HuH-7 (cell line): ENCODE measurements around the gene ZNF598.
"Not testable (repeated sequence)": the region's sequence is repeated elsewhere in the genome, so short reads cannot be mapped to it uniquely, and the experiment has no call there.

Experiments
- DNase-seq: peaks from one replicate; pipeline ENCODE4 v3.0.0; 2011; ENCODE audit warnings: low spot score

ZNF598 gene

DNA sequence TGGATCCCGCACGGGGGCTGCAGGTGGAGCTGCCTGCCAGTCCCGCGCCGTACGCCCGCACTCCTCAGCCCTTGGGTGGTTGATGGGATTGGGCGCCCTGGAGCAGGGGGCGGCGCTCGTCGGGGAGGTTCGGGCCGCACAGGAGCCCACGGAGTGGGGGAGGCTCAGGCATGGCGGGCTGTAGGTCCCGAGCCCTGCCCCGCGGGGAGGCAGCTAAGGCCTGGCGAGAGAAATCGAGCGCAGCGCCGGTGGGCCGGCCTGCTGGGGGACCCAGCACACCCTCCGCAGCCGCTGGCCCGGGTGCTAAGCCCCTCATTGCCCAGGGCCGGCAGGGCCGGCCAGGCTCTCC, 51.5 kb downstream of the ZNF598 start:
- DNase-seq: not testable (repeated sequence)

DNA sequence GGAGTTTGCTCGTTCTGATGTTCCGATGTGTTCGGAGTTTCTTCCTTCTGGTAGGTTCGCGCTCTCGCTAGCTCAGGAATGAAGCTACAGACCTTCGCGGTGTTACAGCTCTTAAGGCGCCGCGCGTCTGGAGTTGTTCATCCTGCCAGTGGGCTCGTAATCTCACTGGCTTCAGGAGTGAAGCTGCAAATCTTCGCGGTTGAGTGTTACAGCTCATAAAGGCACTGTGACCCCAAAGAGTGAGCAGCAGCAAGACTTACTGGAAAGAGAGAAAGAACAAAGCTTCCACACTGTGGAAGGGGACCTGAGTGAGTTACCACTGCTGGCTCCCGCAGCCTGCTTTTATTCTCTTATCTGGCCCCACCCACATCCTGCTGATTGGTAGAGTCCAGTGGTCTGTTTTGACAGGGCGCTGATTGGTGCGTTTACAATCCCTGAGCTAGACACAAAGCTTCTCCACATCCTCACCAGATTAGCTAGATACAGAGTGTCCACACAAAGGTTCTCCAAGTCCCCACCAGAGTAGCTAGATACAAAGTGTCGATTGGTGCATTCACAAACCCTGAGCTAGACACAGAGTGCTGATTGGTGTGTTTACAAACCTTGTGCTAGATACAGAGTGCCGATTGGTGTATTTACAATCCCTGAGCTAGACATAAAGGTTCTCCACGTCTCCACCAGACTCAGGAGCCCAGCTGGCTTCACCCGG, 52.0 kb downstream of the ZNF598 start:
- not testable (repeated sequence) for DNase-seq

DNA sequence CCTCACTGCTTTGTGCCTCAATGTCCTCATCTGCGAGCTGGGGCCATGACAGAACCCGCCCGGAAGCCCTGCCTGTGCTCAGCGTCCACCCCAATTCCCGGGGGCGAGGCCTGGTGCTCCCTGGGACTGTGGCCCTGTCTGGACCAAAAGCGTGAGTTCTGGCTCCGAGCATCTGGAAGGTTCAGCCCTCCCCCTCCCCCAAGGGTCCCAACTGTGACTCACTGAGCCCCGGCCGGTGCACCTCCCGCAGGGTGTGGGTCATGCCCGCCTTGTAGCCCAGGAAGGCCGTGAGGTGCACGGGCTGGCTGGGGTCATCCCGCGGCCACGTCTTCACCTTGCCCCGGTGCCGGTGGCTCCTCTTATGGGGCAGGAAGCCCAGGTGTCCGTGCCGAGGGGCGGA, 55.9 kb downstream of the ZNF598 start:
- no peak for DNase-seq

DNA sequence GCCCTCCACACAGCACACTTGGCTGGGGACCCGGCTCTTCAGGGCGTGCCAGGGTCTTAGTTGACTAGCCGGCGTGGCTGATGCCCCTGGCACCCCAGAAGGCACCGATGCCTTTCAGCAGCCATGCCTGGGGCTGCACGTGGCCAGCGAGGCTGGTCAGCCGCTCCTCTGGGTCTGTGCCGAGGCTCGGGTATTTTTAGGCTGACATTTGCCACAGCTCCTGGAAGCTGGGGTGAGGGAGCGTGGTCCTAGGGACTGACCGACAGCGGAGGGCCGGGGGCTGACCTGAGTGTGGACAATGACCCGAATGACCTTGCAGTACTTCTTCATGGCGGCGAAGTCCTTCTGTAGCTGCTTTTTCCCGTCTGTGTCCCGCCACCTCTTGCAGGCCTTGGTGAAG, 59.1 kb downstream of the ZNF598 start:
- DNase-seq: no peak

DNA sequence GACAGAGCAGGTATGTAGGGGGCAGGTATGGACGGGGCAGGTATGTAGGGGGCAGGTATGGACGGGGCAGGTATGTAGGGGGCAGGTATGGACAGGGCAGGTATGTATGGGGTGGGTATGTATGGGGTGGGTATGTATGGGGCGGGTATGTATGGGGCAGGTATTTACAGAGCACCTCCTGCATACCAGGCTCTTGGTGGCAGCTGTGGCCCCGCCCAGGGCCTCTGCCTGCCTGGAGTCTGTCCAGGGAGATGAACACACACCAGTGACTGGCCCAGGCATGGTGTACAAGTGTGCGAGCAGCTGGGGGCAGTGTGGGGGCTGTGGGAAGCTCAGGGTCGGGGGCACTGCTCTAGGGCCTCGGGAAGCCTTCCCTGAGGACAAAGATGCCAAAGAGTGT, 59.6 kb downstream of the ZNF598 start:
- DNase-seq: no peak

DNA sequence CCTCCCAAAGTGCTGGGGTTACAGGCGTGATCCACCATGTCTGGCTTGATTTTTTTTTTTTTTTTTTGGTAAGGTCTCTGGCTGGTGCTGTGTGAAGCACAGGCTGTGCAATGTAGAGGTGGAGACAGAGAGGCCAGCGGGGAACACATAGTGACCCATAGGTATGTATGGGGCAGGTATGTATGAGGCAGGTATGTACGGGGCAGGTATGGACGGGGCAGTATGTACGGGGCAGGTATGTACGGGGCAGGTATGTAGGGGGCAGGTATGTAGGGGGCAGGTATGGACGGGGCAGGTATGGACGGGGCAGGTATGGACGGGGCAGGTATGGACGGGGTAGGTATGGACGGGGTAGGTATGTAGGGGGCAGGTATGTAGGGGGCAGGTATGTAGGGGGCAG, 60.1 kb downstream of the ZNF598 start:
- DNase-seq: no peak
